ENCODE measurements around the gene IRGQ. TPM values are rescaled to one million over a fixed set of nuclear protein-coding genes. Genes with fewer than 3 reads are reported as not detected.

Gene IRGQ
- total RNA-seq, 2 experiments from 2014 or later = 17.1 to 17.9 TPM

DNA sequence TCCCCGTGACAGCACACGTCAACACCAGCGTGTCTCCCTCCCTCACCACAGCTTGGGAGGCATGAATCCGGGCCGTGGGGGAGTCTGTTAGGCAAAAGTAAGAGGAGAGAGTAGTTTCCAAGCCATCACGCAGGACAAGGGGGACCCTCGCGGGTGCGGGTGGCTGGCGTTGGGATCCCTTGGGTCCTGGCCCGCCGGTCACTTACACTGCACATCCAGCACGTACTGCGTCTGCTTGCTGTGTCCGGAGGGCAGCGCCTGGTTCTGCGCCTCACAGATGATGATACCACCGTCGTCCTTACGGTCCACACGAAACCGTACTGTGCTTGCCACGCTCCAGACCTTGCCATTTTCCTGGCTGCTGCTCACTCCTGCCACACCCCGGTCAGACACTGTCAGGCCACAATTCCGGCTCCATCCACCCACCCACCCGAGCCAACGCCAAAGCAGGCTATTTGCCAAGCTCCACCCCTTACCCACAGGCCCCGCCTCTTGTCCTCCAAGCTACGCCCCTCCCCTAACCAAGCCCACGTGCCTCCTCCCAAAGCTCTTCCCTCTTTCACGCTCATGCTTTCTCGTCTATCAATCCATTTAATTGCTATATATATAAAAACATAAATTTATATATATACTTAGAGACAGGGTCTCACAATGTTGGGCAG, 30.1 kb upstream of the IRGQ start:
- Mint-ChIP-seq H3K4me3 (no peak overlapping the region), H3K9me3 (no peaks in the 10 kb centered on the region), H3K27me3 (peaks cover 7% of the 10 kb centered on the region), H3K4me1 (ENCODE audit: low read depth) (peaks cover 14% of the 10 kb centered on the region), H3K27ac (no peak overlapping the region), H3K36me3 (ENCODE audit: low read depth) (no peaks in the 10 kb centered on the region)
- TF ChIP-seq, protein P1, sequence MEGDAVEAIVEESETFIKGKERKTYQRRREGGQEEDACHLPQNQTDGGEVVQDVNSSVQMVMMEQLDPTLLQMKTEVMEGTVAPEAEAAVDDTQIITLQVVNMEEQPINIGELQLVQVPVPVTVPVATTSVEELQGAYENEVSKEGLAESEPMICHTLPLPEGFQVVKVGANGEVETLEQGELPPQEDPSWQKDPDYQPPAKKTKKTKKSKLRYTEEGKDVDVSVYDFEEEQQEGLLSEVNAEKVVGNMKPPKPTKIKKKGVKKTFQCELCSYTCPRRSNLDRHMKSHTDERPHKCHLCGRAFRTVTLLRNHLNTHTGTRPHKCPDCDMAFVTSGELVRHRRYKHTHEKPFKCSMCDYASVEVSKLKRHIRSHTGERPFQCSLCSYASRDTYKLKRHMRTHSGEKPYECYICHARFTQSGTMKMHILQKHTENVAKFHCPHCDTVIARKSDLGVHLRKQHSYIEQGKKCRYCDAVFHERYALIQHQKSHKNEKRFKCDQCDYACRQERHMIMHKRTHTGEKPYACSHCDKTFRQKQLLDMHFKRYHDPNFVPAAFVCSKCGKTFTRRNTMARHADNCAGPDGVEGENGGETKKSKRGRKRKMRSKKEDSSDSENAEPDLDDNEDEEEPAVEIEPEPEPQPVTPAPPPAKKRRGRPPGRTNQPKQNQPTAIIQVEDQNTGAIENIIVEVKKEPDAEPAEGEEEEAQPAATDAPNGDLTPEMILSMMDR (IDR thresholded peaks at IDR 0.05) = no peak
- intact Hi-C loops (cut with micrococcal nuclease) = no loop called here
- ChIA-PET CTCF (interaction anchor here (1.0 to 1.6 kb wide), 4 partner anchors 31 to 179 kb away, joined by 3 to 4 read pairs (median 4); no protein-coding TSS in a partner anchor), POLR2A (interaction anchor here (0.5 to 0.9 kb wide), 2 partner anchors 93 to 148 kb away, joined by 3 read pairs; partner anchors contain the start of gene ZNF575)
- DNase-seq (peak; percentile 36), ATAC-seq (peak; percentile 32)

DNA sequence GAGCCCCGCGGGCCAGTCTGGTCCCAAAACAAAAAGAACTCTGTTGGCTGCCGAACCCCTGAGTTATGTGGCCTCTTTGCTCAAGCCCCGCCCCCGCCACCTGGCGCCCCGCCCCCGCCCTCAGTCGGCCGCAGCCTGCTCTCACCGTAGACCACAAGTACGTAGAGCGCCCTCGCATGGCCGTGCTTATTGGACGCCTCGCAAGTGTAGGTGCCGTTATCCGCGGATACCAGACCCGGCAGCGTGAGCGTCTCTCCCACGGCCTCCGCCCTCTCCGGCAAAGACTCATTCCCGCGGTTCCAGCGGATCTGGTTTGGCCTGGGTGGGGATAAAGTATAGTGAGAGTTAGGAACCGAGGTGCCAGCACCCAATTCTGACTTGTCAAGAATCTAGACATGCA, 29.0 kb upstream of the IRGQ start:
- TF ChIP-seq, protein P1 (IDR thresholded peaks at IDR 0.05) = peak; percentile 47
- Mint-ChIP-seq H3K27ac (no peak overlapping the region), H3K9me3 (no peaks in the 10 kb centered on the region), H3K4me1 (ENCODE audit: low read depth) (peaks cover 21% of the 10 kb centered on the region), H3K27me3 (peaks cover 7% of the 10 kb centered on the region), H3K4me3 (no peak overlapping the region), H3K36me3 (ENCODE audit: low read depth) (peaks cover 3% of the 10 kb centered on the region)
- POLR2A ChIA-PET = no interaction called here
- ATAC-seq (peak; percentile 92), DNase-seq (peak; percentile 97)
- intact Hi-C loops (cut with micrococcal nuclease) = no loop called here
- CTCF ChIA-PET = interaction anchor here (1.0 to 1.6 kb wide), 4 partner anchors 30 to 178 kb away, joined by 3 to 4 read pairs (median 4); no protein-coding TSS in a partner anchor

DNA sequence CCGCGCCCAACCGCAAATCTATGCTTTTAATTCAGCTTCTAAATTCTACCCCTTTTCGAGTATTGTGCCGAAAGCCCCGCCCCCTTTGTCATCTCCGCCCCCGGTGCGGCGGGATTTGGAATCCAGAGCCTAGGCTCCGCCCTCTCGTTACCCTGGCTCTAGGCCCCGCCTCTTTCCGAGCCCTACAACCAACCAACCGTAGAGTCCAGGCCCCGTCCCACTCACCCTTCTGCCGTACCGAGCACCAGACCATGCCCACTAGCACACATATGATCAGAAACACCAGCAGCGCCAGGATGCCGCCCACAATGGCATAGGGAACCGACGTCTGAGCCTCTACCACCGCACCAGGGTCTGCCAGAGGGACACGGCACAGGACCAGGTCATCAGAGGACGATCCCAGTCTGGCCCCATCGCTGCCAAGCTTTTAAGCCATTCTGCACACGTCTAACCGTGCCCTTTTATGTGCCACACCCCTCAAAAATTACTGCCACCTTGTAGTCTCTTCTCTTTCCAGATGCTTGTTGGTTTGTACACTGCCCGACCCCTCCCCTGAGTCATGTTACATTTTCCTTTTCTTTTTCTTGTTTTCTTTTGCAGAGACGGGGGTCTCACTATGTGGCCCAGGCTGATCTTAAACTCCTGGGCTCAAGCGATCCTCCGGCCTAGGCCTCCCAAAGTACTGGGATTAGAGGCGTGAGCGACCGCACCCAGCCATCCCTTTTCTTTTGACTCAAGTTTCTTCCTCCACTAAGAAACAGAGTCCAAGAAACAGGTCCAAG, 28.1 kb upstream of the IRGQ start:
- ATAC-seq = no peak

DNA sequence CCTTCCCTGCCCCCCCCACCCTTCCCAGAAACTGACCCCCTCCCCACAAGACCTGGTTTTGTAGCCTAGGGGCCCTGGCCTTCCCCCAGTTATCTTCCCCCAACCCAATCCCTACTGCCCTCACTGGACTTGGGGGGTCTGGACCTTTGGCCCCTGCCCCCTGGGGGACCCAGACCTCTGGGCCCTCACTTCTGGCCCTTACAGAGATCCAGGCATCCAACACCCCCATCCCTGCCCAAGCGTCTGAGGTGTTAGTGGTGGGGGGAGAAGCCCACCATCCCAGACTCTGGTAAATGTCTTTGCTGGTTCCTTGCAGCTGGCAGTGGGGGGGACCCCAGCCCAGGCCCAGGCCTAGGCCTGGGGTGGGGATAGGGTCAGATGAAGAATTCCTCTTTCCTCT, 27.0 kb upstream of the IRGQ start:
- Mint-ChIP-seq H3K36me3 (ENCODE audit: low read depth) (peaks cover 3% of the 10 kb centered on the region), H3K27me3 (peaks cover 7% of the 10 kb centered on the region), H3K27ac (no peak overlapping the region), H3K4me1 (ENCODE audit: low read depth) (peaks cover 25% of the 10 kb centered on the region), H3K4me3 (no peak overlapping the region), H3K9me3 (no peaks in the 10 kb centered on the region)
- intact Hi-C loops (cut with micrococcal nuclease) = no loop called here
- TF ChIP-seq, protein P1 (IDR thresholded peaks at IDR 0.05) = no peak
- ChIA-PET POLR2A (interaction anchor here (1.2 kb wide), 1 partner anchor 23 kb away, joined by 3 read pairs; no protein-coding TSS in a partner anchor), CTCF (interaction anchor here (1.4 kb wide), 1 partner anchor 28 kb away, joined by 5 read pairs; no protein-coding TSS in a partner anchor)
- no peak for DNase-seq
- ATAC-seq = no peak

More for the DNA sequence above, 28.1 kb upstream of the IRGQ start:
- Mint-ChIP-seq H3K4me1 (ENCODE audit: low read depth) (peaks cover 22% of the 10 kb centered on the region), H3K27ac (no peak overlapping the region), H3K9me3 (no peaks in the 10 kb centered on the region), H3K4me3 (no peak overlapping the region), H3K36me3 (ENCODE audit: low read depth) (peaks cover 3% of the 10 kb centered on the region), H3K27me3 (peaks cover 7% of the 10 kb centered on the region)
- intact Hi-C loops (cut with micrococcal nuclease) = no loop called here
- ChIA-PET POLR2A (interaction anchor here (1.2 kb wide), 1 partner anchor 24 kb away, joined by 3 read pairs; no protein-coding TSS in a partner anchor), CTCF (interaction anchor here (1.4 kb wide), 2 partner anchors 29 to 69 kb away, joined by 4 to 5 read pairs; no protein-coding TSS in a partner anchor)
- peak; percentile 33 for DNase-seq
- TF ChIP-seq, protein P1 (IDR thresholded peaks at IDR 0.05) = no peak

Data from activated CD8-positive, alpha-beta T cell treated with anti-CD3 and anti-CD28 coated beads for 36 hours (primary cell).